Hepatocyte (in vitro differentiated cells): ENCODE measurements around the gene CUBN. TPM values are rescaled to one million over a fixed set of nuclear protein-coding genes. Genes with fewer than 3 reads are reported as not detected.
A peak's percentile ranks its signal among the peaks of the same experiment; 100 is the strongest.

Experiments
- DNase-seq: peaks from one replicate; pipeline ENCODE4 v3.0.0-alpha.2; 2016; ENCODE audit warnings: low spot score
- H2AFZ ChIP-seq: fragments of 200-600 bp; sonication (generic); 2 replicates; pipeline ENCODE4 v1.6.0; 2016; ENCODE audit warnings: antibody characterized with exemption, mild to moderate bottlenecking
- H3K27ac ChIP-seq: fragments of 200-600 bp; sonication (generic); 2 replicates; pipeline ENCODE4 v1.5.1; 2016; ENCODE audit warnings: mild to moderate bottlenecking
- H3K27me3 ChIP-seq: fragments of 200-600 bp; sonication (generic); 2 replicates; pipeline ENCODE4 v1.6.1; 2016
- H3K36me3 ChIP-seq: fragments of 200-600 bp; sonication (generic); replicated peaks from 2 replicates; pipeline ENCODE4 v1.5.1; 2016; ENCODE audit warnings: low read depth; ENCODE audit not compliant: insufficient read depth
- H3K4me1 ChIP-seq: fragments of 200-600 bp; sonication (generic); 2 replicates; pipeline ENCODE4 v1.5.1; 2016; ENCODE audit warnings: mild to moderate bottlenecking, moderate library complexity; ENCODE audit not compliant: insufficient read depth
- H3K4me2 ChIP-seq: fragments of 200-600 bp; sonication (generic); 2 replicates; pipeline ENCODE4 v1.6.0; 2016
- H3K4me3 ChIP-seq: fragments of 200-600 bp; sonication (generic); 2 replicates; pipeline ENCODE4 v1.5.1; 2016; ENCODE audit warnings: mild to moderate bottlenecking
- H3K79me2 ChIP-seq: fragments of 200-600 bp; sonication (generic); 2 replicates; pipeline ENCODE4 v1.6.0; 2017; ENCODE audit warnings: mild to moderate bottlenecking
- H3K9me2 ChIP-seq: fragments of 200-600 bp; sonication (generic); replicated peaks from 2 replicates; pipeline ENCODE4 v1.6.0; 2017; ENCODE audit warnings: mild to moderate bottlenecking; ENCODE audit not compliant: insufficient read depth
- H3K9me3 ChIP-seq: fragments of 200-600 bp; sonication (generic); 2 replicates; pipeline ENCODE4 v1.5.1; 2016; ENCODE audit warnings: low read depth, mild to moderate bottlenecking
- H4K20me1 ChIP-seq: fragments of 200-600 bp; sonication (generic); 2 replicates; pipeline ENCODE4 v1.6.0; 2016; ENCODE audit warnings: mild to moderate bottlenecking; ENCODE audit not compliant: insufficient read depth, poor library complexity, severe bottlenecking
- CTCF ChIP-seq: fragments of 200-600 bp; sonication (generic); IDR thresholded peaks from 2 replicates; pipeline ENCODE4 v1.5.1; 2016; ENCODE audit warnings: antibody characterized with exemption, mild to moderate bottlenecking; ENCODE audit not compliant: poor library complexity
- EZH2 ChIP-seq: fragments of 200-600 bp; sonication (generic); IDR thresholded peaks from 2 replicates; pipeline ENCODE4 v1.6.1; 2016; ENCODE audit warnings: antibody characterized with exemption, mild to moderate bottlenecking, borderline replicate concordance
- EZH2phosphoT487 ChIP-seq: fragments of 200-600 bp; sonication (generic); IDR thresholded peaks from one replicate; pipeline ENCODE4 v1.6.1; 2018; ENCODE audit warnings: antibody characterized with exemption, mild to moderate bottlenecking, low read depth, moderate library complexity; ENCODE audit not compliant: unreplicated experiment, severe bottlenecking
- WGBS: methylation state at CpG from one replicate; pipeline ENCODE4 v1.1.6; 2016; ENCODE audit warnings: low lambda C conversion rate; ENCODE audit errors: missing lambda C conversion rate; 5-methylcytosine and 5-hydroxymethylcytosine counted together
- polyA plus RNA-seq: library from polyadenylated mRNA; unstranded; fragments of >200 nt; fragmentation: Nextera tagmentation; extraction: Ambion mirVana; gene quantifications from 2 replicates; pipeline ENCODE4 v1.2.1, GENCODE V29; 2016
- total RNA-seq: library from RNA; depleted of rRNA; stranded (reverse); fragments of >200 nt; gene quantifications from 2 replicates; pipeline ENCODE4 v1.2.3, GENCODE V29; 2014

CUBN gene
- total and polyA plus RNA-seq, 2 experiments from 2014 or later: 2.0 to 10.6 TPM

- TF ChIP-seq EZH2phosphoT487 (no peak), CTCF (no peak), EZH2 (no peak)
- no peaks in the 10 kb centered on the region for H4K20me1 ChIP-seq
- H3K4me2 ChIP-seq: no peak overlapping the region
- no peaks in the 10 kb centered on the region for H3K9me2 ChIP-seq
- no peaks in the 10 kb centered on the region for H3K79me2 ChIP-seq
- no peak overlapping the region for H2AFZ ChIP-seq
- H3K27me3 ChIP-seq: no peaks in the 10 kb centered on the region
- H3K4me3 ChIP-seq: no peak overlapping the region
- peak overlapping the region; percentile 84 for H3K27ac ChIP-seq
- DNase-seq: no peak
- no peaks in the 10 kb centered on the region for H3K36me3 ChIP-seq
- peaks cover 9% of the 10 kb centered on the region for H3K4me1 ChIP-seq
- H3K9me3 ChIP-seq: no peaks in the 10 kb centered on the region
- WGBS: 97% methylated on average over 1 of the region's 1 CpG
Measured at GRCh38 chr10:16944986-16945385, 184.6 kb downstream of the CUBN start.

- Histone ChIP-seq H3K4me3 (no peak overlapping the region), H4K20me1 (no peaks in the 10 kb centered on the region), H3K4me2 (peak overlapping the region; percentile 35), H3K27ac (peak overlapping the region; percentile 84), H2AFZ (no peak overlapping the region), H3K4me1 (peaks cover 4% of the 10 kb centered on the region), H3K9me2 (no peaks in the 10 kb centered on the region), H3K79me2 (no peaks in the 10 kb centered on the region), H3K9me3 (no peaks in the 10 kb centered on the region), H3K36me3 (no peaks in the 10 kb centered on the region), H3K27me3 (no peaks in the 10 kb centered on the region)
- TF ChIP-seq CTCF: no peak
- no peak for TF ChIP-seq EZH2phosphoT487
- TF ChIP-seq EZH2: no peak
- WGBS: 57% methylated on average over 4 of the region's 4 CpGs
- DNase-seq: peak; percentile 38
Measured at GRCh38 chr10:16944402-16944801, 185.2 kb downstream of the CUBN start.

GRCh38 chr10:16943295-16944285, 186.0 kb downstream of the CUBN start:
- WGBS: 62% methylated on average over 8 of the region's 8 CpGs
- no peak for TF ChIP-seq EZH2phosphoT487
- TF ChIP-seq CTCF: peak; percentile 27
- TF ChIP-seq EZH2: no peak
- Histone ChIP-seq H3K9me3 (no peaks in the 10 kb centered on the region), H3K27me3 (no peaks in the 10 kb centered on the region), H3K4me2 (peak overlapping the region; percentile 35), H3K9me2 (no peaks in the 10 kb centered on the region), H3K79me2 (no peaks in the 10 kb centered on the region), H3K4me3 (no peak overlapping the region), H2AFZ (no peak overlapping the region), H3K4me1 (peaks cover 3% of the 10 kb centered on the region), H3K36me3 (no peaks in the 10 kb centered on the region), H3K27ac (peak overlapping the region; percentile 84), H4K20me1 (no peaks in the 10 kb centered on the region)
- peak; percentile 9 for DNase-seq
